Spleen (tissue), 11 donors: Measurements from ENCODE around the gene TAB2. TPM values are rescaled to one million over a fixed set of nuclear protein-coding genes. Genes with fewer than 3 reads are reported as not detected.

Source experiments
- DNase-seq: peaks from one replicate; pipeline ENCODE4 v3.0.0-alpha.2; 2020
- H3K27ac ChIP-seq, 8 donors: fragments of 200-600 bp; sonication (generic) in 7 of 8; 1 replicate in 4 of 8; 2 replicates in 4 of 8; pipeline versions ENCODE4 v1.5.0 to v1.8.0; 2016 to 2021; ENCODE audit warnings: inconsistent platforms in 4 of 8, mild to moderate bottlenecking in 4 of 8, moderate library complexity in 1 of 8
- H3K27me3 ChIP-seq, 7 donors: fragments of 200-600 bp; sonication (generic) in 6 of 7; replicated peaks in 1 of 7; 1 replicate in 4 of 7; 2 replicates in 3 of 7; pipeline versions ENCODE4 v1.5.0 to v1.8.0; 2016 to 2021; ENCODE audit warnings: inconsistent platforms in 3 of 7, mild to moderate bottlenecking in 1 of 7
- H3K36me3 ChIP-seq, 6 donors: fragments of 200-600 bp; sonication (generic) in 5 of 6; 1 replicate in 4 of 6; 2 replicates in 2 of 6; pipeline versions ENCODE4 v1.5.0 to v1.8.0; 2016 to 2021; ENCODE audit warnings: inconsistent platforms in 2 of 6
- H3K4me1 ChIP-seq, 6 donors: fragments of 200-600 bp; sonication (generic) in 5 of 6; 1 replicate in 3 of 6; 2 replicates in 3 of 6; pipeline versions ENCODE4 v1.5.0 to v1.8.0; 2016 to 2021; ENCODE audit warnings: inconsistent platforms in 3 of 6
- H3K4me3 ChIP-seq, 8 donors: fragments of 200-600 bp; sonication (generic) in 7 of 8; 1 replicate in 4 of 8; 2 replicates in 4 of 8; pipeline versions ENCODE4 v1.5.0 to v1.8.0; 2016 to 2021; ENCODE audit warnings: inconsistent platforms in 4 of 8, mild to moderate bottlenecking in 4 of 8, moderate library complexity in 2 of 8
- H3K9me3 ChIP-seq, 8 donors: fragments of 200-600 bp; sonication (generic) in 7 of 8; 1 replicate in 4 of 8; 2 replicates in 4 of 8; pipeline versions ENCODE4 v1.5.0 to v1.8.0; 2016 to 2021; ENCODE audit warnings: inconsistent platforms in 4 of 8
- POLR2A ChIP-seq, 3 donors: fragments of 450-650 bp; IDR thresholded peaks; one replicate each; pipeline ENCODE4 v1.5.1; 2017; ENCODE audit warnings: antibody characterized with exemption in 3 of 3, mild to moderate bottlenecking in 1 of 3
- POLR2AphosphoS5 ChIP-seq, 3 donors: sonication (generic); formaldehyde crosslinking; IDR thresholded peaks; one replicate each; pipeline ENCODE4 v1.5.1; 2017; ENCODE audit warnings: antibody characterized with exemption in 3 of 3
- WGBS, 5 donors: extraction: QIAGEN DNeasy Blood & Tissue Kit in 3 of 5; methylation state at CpG; one replicate each; pipeline versions ENCODE4 v1.1.5 to v1.1.7; 2013 to 2018; 5-methylcytosine and 5-hydroxymethylcytosine counted together
- intact Hi-C: fragments of 100-400 bp; cut with DNase I; formaldehyde crosslinking; loops from one replicate; pipeline ENCODE4 v1.15.0; 2023; ENCODE audit warnings: low total_unique reads
- polyA plus RNA-seq, 3 donors: library from polyadenylated mRNA; stranded (reverse); fragments of 200-250 nt; gene quantifications; one replicate each; pipeline ENCODE4 v1.2.1, GENCODE V29; 2013
- total RNA-seq, 7 donors: library from RNA; depleted of rRNA in 3 of 7; stranded (reverse); fragments of >200 nt in 3 of 7; fragmentation: NEBNext Ultra II Directional in 4 of 7; extraction: Animal tissue kit (Norgen Biotek cat#: 25700) in 4 of 7; gene quantifications; one replicate each; pipeline versions ENCODE4 v1.1.0 to v1.2.1, GENCODE V29; 2016 to 2021
- TF ChIP-seq, protein P1 (sequence below), 11 experiments: fragments of 200-600 bp in 7 of 11; fragments of 450-650 bp in 4 of 11; sonication (generic) in 4 of 11; IDR thresholded peaks in 8 of 11; conservative IDR thresholded peaks in 3 of 11; 1 replicate in 7 of 11; 2 replicates in 4 of 11; pipeline versions ENCODE4 v1.4.0 to v1.8.0; 2016 to 2021; ENCODE audit warnings: antibody characterized with exemption in 11 of 11, inconsistent platforms in 4 of 11, mild to moderate bottlenecking in 1 of 11
- donor health status: healthy with polysubstance abuse.
- donor health status: DM: no; HTN: no; CAD: no; lungs with moderate emphysema.
- donor health status: DM: no; HTN: no; CAD: no.
- donor health status: Bipolar disorder and iron deficiency.
- donor health status: healthy.
- donor health status: DM: no; HTN: no; CAD: no.
- donor health status: DM: yes; HTN: yes; CAD: no.

Gene TAB2
- total and polyA plus RNA-seq, 10 donors = 15.4 to 84.1 (median 70.9) TPM

DNA sequence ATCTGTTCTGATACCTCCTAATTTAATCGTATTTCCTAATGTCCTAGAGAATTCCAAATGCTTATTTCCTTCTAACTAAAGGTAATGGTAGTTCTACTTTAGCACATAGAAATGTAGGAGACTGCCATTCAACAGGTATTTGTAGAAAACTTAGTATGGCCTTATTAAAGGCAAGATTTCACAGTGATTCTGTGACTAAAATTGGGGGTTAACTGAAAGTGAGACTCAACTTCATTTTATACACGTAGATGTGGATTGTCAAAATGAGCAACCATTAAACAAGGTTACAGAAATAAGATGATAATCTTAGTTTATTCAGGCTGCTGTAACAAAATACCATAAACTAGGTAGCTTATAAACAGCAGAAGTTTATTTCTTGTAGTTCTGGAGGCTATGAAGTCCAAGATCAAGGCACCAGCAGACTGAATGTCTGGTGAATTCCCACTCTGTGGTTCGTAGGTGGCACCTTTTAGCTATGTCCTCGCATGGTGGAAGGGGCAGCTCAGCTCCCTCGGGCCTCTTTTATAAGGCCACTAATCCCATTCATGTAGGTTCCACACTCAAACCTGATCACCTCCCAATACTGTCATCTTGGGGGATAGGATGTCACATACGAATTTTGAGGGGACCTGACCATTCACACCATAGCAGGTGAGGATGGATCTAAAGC lies 38.7 kb downstream of the TAB2 start:
- H3K9me3 ChIP-seq = no peaks in the 10 kb centered on the region
- H3K4me1 ChIP-seq = peaks cover 3 to 90% (median 29%) of the 10 kb centered on the region in 6 donors
- H3K27ac ChIP-seq = no peak overlapping the region
- no peaks in the 10 kb centered on the region for H3K27me3 ChIP-seq
- intact Hi-C loops = no loop called here
- no peak overlapping the region for H3K4me3 ChIP-seq
- WGBS, 5 donors = 82 to 92% (median 89%) methylated on average over 6 of the region's 6 CpGs
- TF ChIP-seq POLR2A (IDR thresholded peaks at IDR 0.05) = no peak
- TF ChIP-seq, protein P1, sequence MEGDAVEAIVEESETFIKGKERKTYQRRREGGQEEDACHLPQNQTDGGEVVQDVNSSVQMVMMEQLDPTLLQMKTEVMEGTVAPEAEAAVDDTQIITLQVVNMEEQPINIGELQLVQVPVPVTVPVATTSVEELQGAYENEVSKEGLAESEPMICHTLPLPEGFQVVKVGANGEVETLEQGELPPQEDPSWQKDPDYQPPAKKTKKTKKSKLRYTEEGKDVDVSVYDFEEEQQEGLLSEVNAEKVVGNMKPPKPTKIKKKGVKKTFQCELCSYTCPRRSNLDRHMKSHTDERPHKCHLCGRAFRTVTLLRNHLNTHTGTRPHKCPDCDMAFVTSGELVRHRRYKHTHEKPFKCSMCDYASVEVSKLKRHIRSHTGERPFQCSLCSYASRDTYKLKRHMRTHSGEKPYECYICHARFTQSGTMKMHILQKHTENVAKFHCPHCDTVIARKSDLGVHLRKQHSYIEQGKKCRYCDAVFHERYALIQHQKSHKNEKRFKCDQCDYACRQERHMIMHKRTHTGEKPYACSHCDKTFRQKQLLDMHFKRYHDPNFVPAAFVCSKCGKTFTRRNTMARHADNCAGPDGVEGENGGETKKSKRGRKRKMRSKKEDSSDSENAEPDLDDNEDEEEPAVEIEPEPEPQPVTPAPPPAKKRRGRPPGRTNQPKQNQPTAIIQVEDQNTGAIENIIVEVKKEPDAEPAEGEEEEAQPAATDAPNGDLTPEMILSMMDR (IDR thresholded peaks at IDR 0.05 in 8 of 11, conservative IDR thresholded peaks at IDR 0.05 in 3 of 11) = no peak
- TF ChIP-seq POLR2AphosphoS5 (IDR thresholded peaks at IDR 0.05) = no peak
- peaks cover 0 to 6% (median 0%) of the 10 kb centered on the region in 6 donors for H3K36me3 ChIP-seq
- DNase-seq = no peak

DNA sequence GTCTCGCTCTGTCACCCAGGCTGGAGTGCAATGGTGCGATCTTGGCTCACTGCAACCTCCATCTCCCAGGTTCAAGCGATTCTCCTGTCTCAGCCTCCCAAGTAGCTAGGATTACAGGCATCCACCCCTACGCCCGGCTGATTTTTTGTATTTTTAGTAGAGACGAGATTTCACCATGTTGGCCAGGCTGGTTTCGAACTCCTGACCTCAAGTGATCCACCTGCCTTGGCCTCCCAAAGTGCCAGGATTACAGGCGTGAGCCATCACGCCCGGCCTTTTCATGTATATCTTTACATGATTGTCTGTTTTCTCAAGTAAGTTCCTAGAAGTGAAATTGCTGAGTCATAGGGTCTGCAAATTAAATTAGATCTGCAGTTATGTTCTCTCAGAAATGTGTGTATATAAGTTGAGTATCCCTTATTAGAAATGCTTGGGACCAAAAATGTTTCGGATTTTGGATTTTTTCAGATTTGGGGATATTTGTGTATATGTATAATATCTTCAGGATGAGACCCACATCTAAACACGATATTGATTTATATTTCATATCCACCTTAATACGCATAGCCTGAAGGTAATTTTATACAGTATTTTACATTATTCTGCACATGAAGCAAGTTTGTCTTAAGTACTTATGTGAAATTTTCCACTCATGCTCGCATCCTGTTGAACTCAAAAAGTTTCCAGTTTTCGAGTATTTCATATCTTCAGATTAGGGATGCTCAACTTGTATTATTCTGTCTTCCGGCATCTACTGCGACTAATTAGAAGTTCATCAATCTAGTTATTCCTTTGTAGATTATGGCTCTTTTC lies 40.4 kb downstream of the TAB2 start:
- intact Hi-C loops = no loop called here
- Histone ChIP-seq H3K27ac (no peak overlapping the region), H3K4me1 (peaks cover 0 to 88% (median 21%) of the 10 kb centered on the region in 6 donors), H3K27me3 (no peaks in the 10 kb centered on the region), H3K4me3 (no peak overlapping the region), H3K36me3 (peaks cover 0 to 9% (median 0%) of the 10 kb centered on the region in 6 donors), H3K9me3 (no peaks in the 10 kb centered on the region)
- DNase-seq = no peak
- TF ChIP-seq POLR2AphosphoS5 (IDR thresholded peaks at IDR 0.05) (no peak), POLR2A (IDR thresholded peaks at IDR 0.05) (no peak)
- TF ChIP-seq, protein P1 (IDR thresholded peaks at IDR 0.05 in 8 of 11, conservative IDR thresholded peaks at IDR 0.05 in 3 of 11) = no peak
- WGBS, 5 donors = 88 to 91% (median 88%) methylated on average over 17 of the region's 17 CpGs

DNA sequence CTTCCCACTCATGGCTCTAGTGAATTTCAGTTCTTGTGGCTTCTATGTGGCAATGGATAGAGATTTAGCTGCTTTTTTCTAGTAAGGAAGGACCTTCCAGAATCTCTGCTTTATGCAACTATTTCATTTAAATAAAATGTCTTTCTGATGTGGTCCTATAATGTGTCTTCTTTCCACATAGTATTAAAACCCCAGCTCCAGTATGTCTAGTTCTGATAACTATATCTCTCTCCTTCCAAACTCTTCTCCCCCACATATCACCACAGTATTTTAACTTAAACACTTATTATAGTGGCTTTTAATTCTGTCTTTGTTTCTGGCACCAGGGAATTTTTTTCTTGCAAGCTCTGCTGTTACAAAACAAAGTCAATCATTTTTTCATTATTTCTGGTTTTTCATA lies 41.9 kb downstream of the TAB2 start:
- no peak for DNase-seq
- H3K4me3 ChIP-seq = no peak overlapping the region
- intact Hi-C loops = no loop called here
- no peak for TF ChIP-seq POLR2AphosphoS5 (IDR thresholded peaks at IDR 0.05)
- no peak for TF ChIP-seq POLR2A (IDR thresholded peaks at IDR 0.05)
- TF ChIP-seq, protein P1 (IDR thresholded peaks at IDR 0.05 in 8 of 11, conservative IDR thresholded peaks at IDR 0.05 in 3 of 11) = no peak
- no peak overlapping the region for H3K27ac ChIP-seq
- peaks cover 0 to 89% (median 25%) of the 10 kb centered on the region in 6 donors for H3K4me1 ChIP-seq
- H3K9me3 ChIP-seq = no peaks in the 10 kb centered on the region
- H3K36me3 ChIP-seq = peaks cover 0 to 9% (median 0%) of the 10 kb centered on the region in 6 donors
- H3K27me3 ChIP-seq = no peaks in the 10 kb centered on the region

DNA sequence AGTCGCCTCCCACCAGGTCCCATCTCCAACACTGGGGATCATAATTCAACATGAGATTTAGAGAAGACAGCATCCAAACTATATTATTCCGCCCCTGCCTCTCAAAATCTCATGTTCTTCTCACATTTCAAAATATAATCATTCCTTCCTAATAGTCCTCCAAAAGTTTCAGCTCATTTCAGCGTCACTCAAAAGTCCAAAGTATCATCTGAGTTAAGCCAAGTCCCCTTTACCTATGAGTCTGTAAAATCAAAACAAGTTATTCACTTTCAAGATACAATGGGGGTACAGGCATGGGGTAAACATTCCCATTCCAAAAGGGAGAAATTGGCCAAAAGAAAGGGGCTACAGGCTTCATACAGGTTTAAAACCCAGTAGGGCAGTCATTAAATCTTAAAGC lies 43.0 kb downstream of the TAB2 start:
- Histone ChIP-seq H3K27ac (no peak overlapping the region), H3K27me3 (no peaks in the 10 kb centered on the region), H3K9me3 (no peaks in the 10 kb centered on the region), H3K4me3 (no peak overlapping the region), H3K4me1 (peaks cover 4 to 90% (median 33%) of the 10 kb centered on the region in 6 donors), H3K36me3 (peaks cover 0 to 9% (median 0%) of the 10 kb centered on the region in 6 donors)
- TF ChIP-seq POLR2AphosphoS5 (IDR thresholded peaks at IDR 0.05) (no peak), POLR2A (IDR thresholded peaks at IDR 0.05) (no peak)
- TF ChIP-seq, protein P1 (IDR thresholded peaks at IDR 0.05 in 8 of 11, conservative IDR thresholded peaks at IDR 0.05 in 3 of 11) = no peak
- WGBS, 5 donors = 95 to 100% (median 99%) methylated on average over 3 of the region's 3 CpGs
- intact Hi-C loops = no loop called here
- no peak for DNase-seq
